ENCODE data around the gene SCARB2.

Gene SCARB2

GRCh38 chr4:76153356-76153755 is 60.3 kb downstream of the SCARB2 start:
- no peak for DNase-seq (ENCODE audit: low read depth in 2 of 2)

GRCh38 chr4:76148142-76148865 is 65.3 kb downstream of the SCARB2 start, which contains the start of gene NUP54:
TSS of gene NUP54 (minus strand) at chr4:76148397. CDS start at chr4:76148374, 23 bp downstream.
- DNase-seq (ENCODE audit: low read depth in 2 of 2): peak; percentile 92

- peak in 1 of 2 donors; percentile 0 for DNase-seq (ENCODE audit: low read depth in 2 of 2)
These were observed 66.0 kb downstream of the SCARB2 start for GRCh38 chr4:76147454-76148141.

GRCh38 chr4:76144546-76144945 is 69.1 kb downstream of the SCARB2 start:
- DNase-seq (ENCODE audit: low read depth in 2 of 2): no peak

GRCh38 chr4:76141241-76141640 is 72.4 kb downstream of the SCARB2 start:
- DNase-seq (ENCODE audit: low read depth in 2 of 2): no peak

- DNase-seq (ENCODE audit: low read depth in 2 of 2): no peak
These were observed 85.9 kb downstream of the SCARB2 start for GRCh38 chr4:76127754-76128153.

GRCh38 chr4:76125816-76126215 is 87.8 kb downstream of the SCARB2 start:
- no peak for DNase-seq (ENCODE audit: low read depth in 2 of 2)

GRCh38 chr4:76120199-76120598 is 93.4 kb downstream of the SCARB2 start:
- DNase-seq (ENCODE audit: low read depth in 2 of 2): no peak

- no peak for DNase-seq (ENCODE audit: low read depth in 2 of 2)
These were observed 96.1 kb downstream of the SCARB2 start for GRCh38 chr4:76117536-76117935.

GRCh38 chr4:76116821-76117220 is 96.8 kb downstream of the SCARB2 start:
- no peak for DNase-seq (ENCODE audit: low read depth in 2 of 2)
